Right hindlimb (tissue), 1 donor: Measurements from ENCODE around the gene OR2M5.

Experiments
- DNase-seq: peaks from one replicate; pipeline ENCODE4 v3.0.0-alpha.2; 2018

OR2M5 gene

DNA sequence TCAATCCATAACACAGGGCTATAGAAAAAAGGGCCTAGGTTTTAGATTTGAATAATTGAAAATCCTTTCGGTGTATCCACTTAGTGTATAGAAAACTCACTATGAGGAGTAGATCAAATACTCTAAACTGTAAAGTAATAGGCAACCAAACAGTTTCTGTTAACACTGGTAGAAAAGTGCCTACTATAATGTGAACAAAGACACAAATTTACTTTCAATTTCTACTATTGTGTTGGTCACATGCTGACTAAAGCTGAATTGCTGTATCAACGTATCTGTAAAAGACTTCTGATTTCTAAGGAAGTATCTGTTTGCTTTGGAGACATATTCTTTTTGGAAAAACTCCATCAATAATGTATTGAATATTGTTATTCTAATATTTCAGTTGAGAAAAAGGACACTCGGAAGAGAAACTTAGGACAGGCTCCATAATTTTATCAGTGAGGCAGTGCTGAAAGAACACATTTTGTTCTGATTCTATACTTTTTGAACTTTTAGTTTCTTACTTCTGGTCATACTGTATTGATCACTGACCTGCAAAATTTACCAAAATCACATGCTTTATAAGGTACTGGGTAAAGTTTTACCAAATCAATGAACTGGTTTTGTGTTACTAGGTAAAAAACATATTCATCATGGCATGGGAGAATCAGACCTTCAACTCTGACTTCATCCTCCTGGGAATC lies at the start of gene OR2M5:
OR2M5 (plus strand) TSS at position 636 of the 686 bp plus-strand sequence; CDS start at position 636, 0 bp downstream.
- no peak for DNase-seq

DNA sequence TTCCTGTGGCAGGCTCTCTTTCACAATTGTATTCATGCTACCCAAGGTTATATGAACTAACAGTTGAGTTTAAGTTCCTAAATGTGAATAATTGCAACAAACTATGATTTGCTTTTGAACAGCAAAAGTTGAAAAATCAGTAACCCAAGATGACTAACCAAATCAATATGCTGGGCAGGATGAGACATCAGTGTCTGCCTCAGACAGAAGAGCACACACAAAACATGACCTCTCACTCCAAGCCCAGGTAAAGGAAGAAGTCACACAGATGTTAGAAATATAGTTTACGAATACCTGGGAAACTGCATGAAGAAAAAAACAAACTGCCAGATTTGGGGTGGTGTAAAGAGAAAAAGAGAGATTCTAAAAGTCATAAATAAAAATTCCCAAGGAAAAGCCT lies 46.4 kb upstream of the OR2M5 start:
- DNase-seq: no peak

DNA sequence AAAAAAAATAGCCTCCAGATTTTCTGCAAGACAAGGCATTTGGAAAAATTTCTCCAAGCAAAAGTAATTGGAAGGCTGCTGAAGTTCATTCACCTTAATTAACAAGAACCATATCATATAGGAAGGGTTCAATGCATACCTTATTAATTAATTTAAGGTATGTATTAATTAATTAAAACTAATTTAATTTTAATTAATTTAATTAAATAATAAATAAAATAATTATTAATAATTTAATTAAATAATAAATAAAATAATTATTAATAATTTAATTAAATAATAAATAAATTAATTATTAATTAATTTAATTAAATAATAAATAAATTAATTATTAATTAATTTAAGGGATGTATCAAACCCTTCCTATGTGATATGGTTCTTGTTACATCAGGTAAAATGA lies 42.1 kb upstream of the OR2M5 start:
- DNase-seq: no peak

- no peak for DNase-seq
Observed at GRCh38 chr1:248111157-248111556, 33.8 kb upstream of the OR2M5 start.

DNA sequence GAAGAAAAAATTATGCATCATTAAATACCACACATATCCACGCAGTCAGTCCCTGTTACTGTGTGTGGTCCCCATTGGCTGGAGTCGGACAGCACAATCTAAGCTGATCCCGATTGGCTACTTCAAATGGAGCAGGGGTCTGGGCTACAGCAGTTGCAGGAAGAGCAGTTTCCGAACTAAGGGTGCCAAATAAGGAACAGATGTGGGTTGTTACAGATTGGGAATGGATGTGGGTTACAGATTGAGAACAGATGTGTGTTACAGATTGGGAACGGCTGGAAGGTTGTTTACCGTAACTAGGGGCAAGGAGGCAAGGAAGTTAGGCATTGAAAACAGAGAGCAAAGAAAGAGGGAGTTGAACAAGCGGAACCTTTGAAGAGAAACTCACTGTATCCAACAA lies 30.1 kb upstream of the OR2M5 start:
- DNase-seq: no peak

GRCh38 chr1:248127653-248128052 lies 17.3 kb upstream of the OR2M5 start:
- no peak for DNase-seq

- no peak for DNase-seq
Observed at GRCh38 chr1:248136811-248137210, 8.1 kb upstream of the OR2M5 start.

DNA sequence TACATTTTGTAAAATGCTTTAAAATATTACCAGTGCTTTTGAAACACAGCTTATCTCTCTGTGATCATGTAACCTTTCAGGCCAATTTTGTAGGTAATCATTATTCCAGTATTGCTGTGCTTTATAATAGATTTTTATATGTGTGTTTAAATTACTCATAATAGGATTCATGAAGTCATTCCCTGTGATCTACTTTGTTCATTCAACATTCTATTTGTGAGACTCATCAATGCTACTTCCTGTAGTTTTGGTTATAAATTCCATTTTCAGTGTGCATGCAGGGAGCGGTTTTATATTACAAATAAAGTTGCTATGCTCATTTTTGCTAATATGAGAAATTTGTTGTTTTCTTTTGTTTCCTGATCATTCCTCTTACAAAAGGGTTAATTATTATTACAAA lies 4.1 kb upstream of the OR2M5 start:
- DNase-seq: no peak

DNA sequence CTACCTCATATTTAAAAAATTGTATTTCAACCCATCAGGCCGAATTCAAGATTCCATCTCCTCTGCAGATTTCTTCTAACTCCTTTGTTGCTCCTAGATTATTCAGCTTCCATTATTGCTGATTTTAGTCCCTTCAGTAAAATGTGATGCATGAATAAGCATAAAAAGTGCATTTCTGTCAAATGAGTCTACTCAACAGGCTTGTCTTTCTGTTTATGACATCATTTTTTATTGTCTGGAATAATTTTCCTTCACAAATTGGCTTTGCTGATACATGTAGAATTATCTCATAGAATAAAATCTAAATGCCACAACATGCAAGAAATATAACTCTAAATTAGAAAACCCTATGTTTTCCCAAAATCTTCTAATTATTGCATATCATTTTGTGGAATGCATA lies 1.6 kb upstream of the OR2M5 start:
- DNase-seq: no peak

DNA sequence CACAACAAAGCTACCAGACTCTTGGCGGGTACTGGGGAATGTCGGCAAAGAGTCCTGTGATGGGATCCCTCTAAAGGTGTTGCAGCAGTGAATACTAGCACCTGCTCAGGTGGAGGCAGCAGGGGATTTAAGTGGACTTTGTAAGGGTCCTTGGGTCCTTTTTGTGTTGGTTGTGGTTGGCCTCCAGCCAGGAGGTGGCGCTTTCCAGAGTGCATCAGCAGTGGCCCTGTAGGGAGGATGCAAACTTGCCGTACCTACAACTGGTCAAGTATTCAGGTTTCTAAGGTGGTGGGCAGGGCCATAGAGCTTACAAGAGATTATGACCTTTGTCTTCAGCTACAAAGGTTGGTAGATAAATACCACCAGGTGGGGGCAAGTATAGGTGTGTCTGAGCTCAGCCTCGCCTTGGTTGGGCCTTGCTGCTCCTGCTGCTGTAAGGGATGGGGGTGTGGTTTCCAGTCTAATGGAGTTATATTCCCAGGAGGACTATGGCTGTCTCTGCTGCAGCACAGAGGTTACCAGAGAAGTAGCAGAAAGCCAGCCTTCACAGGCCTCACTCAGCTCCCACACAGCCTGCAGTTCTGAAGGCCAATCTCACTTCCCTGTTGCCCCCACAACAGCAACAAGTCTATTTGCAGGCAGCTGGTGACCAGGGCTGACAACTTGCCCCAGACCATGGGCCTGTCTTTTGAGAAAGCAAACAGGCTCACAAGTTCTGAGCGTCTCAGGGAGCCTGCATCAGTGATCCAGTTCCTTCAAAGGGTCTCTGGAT lies 7.3 kb downstream of the OR2M5 start:
- DNase-seq: no peak

GRCh38 chr1:248155927-248156326 lies 11.0 kb downstream of the OR2M5 start:
- DNase-seq: no peak

- no peak for DNase-seq
Observed at GRCh38 chr1:248158758-248159157, 13.8 kb downstream of the OR2M5 start.

DNA sequence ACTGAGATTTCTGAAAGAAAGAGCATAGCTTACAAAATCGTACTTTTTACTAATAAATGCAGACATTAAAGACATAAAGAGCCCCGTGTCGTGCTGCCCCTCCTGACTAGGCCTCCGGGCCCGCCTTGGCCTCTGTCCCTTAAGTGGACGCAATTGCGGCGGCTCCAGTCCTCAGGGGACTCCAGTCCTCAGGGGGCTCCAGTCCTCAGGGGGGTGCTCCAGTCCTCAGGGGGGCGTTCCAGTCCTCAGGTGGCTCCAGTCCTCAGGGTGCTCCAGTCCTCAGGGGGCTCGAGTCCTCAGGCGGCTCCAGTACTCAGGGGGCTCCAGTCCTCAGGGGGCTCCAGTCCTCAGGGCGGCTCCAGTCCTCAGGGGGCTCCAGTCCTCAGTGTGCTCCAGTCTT lies 19.1 kb downstream of the OR2M5 start:
- DNase-seq: no peak

DNA sequence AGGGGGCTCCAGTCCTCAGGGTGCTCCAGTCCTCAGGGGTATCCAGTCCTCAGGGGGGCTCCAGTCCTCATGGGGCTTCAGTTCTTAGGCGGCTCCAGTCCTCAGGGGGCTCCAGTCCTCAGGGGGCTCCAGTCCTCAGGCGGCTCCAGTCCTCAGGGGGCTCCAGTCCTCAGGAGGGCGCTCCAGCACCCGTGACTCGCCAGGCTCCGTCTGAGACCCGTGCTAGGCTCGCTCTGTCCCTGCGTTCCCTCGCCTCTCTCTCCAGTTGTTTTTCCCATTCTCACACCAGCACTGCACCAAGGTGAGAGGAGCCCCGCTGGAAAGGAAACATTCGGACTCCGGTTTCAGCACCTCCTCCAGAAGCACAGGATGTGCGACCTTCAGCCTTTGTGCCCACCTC lies 20.2 kb downstream of the OR2M5 start:
- DNase-seq: no peak

DNA sequence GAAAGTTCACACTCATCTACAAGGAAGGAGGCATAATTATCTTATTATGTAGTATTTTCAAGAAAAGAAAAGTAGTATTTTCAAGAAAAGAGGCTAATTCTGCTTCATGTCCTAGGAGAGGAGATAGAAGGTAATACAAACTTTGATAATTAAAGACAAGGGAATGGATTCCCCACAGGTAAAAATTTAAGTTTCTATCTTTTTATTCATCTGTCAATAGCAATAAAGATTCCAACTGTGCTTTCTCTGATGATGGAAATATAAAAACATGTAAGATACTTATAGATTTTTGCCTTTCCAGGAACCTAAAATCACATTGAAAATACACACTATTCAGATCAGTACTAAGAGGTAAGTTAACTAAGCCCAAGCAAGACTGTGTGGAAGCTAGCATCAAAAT lies 29.6 kb downstream of the OR2M5 start, which contains the start of gene OR2M2:
OR2M2 (plus strand) TSS at position 301 of the 400 bp plus-strand sequence. CDS start 5,165 bp downstream, outside the sequence.
- no peak for DNase-seq

- DNase-seq: no peak
Observed at GRCh38 chr1:248183996-248184395, 39.0 kb downstream of the OR2M5 start.

GRCh38 chr1:248187363-248187762 lies 42.4 kb downstream of the OR2M5 start:
- no peak for DNase-seq

DNA sequence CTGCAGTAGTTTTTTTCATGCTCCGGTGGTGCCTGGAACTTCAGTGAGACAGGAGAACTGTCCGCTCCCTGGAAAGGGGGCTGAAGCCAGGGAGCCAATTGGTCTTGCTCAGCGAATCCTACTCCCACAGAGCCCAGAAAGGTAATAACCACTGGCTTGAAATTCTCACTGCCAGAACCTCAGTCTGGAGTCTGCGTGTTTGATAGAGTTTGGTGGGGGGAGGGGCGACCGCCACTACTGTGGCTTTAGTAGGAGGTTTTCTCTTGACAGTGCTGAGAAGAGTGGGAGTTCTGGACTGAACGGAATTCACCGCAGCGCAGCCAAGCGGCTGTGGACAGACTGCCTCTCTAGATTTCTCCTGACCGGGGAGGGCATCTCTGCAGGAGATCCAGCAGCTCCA lies 44.1 kb downstream of the OR2M5 start:
- DNase-seq: no peak

- no peak for DNase-seq
Observed at GRCh38 chr1:248194117-248194516, 49.2 kb downstream of the OR2M5 start.
